GM12878 (cell line): Measurements from ENCODE around the gene PCDHGA3. TPM values are rescaled to one million over a fixed set of nuclear protein-coding genes. Genes with fewer than 3 reads are reported as not detected.
A peak's percentile ranks its signal among the peaks of the same experiment; 100 is the strongest.

Experiments
- ATAC-seq: fragments of 200-7000 bp; cut with Tn5 transposase; 3 replicates; pipeline ENCODE4 v1.9.1; 2020; ENCODE audit warnings: mild to moderate bottlenecking, moderate library complexity
- BruUV-seq: library from RNA; stranded (reverse); fragments of 400-500 nt; replicated peaks from 2 replicates; lab custom pipeline; 2021; lab: Mats Ljungman, UMichigan
- CTCF ChIA-PET: fragments of 300-600 bp; sonication (Branson Sonifier 250); formaldehyde crosslinking; extraction: SDS; loops from one replicate; lab custom pipeline; 2021; ENCODE audit warnings: inconsistent platforms; lab: Yijun Ruan, JAX
- POLR2A ChIA-PET: fragments of 350-600 bp; formaldehyde crosslinking; extraction: SDS; loops from one replicate; lab custom pipeline; 2021; ENCODE audit warnings: inconsistent platforms; lab: Charles Lee
- RAD21 ChIA-PET: fragments of 300-600 bp; sonication (Branson Sonifier 250); formaldehyde crosslinking; loops from one replicate; lab custom pipeline; 2023; ENCODE audit warnings: antibody characterized with exemption; ENCODE audit not compliant: unreplicated experiment; lab: Charles Lee
- SMC1A ChIA-PET: fragments of 300-600 bp; sonication (Branson Sonifier 250); formaldehyde crosslinking; loops from one replicate; lab custom pipeline; 2023; ENCODE audit not compliant: unreplicated experiment, uncharacterized antibody; lab: Charles Lee
- DNase-seq: peaks from one replicate; pipeline ENCODE4 v3.0.0-alpha.2; 2011; ENCODE audit warnings: low read depth, low spot score
- FAIRE-seq: peaks from 3 replicates; lab custom pipeline; 2011; peaks lifted over from hg19 to GRCh38; lab: Jason Lieb, UNC
- H2AFZ ChIP-seq: 2 replicates; pipeline ENCODE4 v1.6.0; 2011; ENCODE audit warnings: low read depth, low read length, control low read depth; ENCODE audit not compliant: control insufficient read depth
- H3K27ac ChIP-seq: 2 replicates; pipeline ENCODE4 v1.5.1; 2011; ENCODE audit warnings: control low read depth; ENCODE audit not compliant: control insufficient read depth, insufficient read depth
- H3K27me3 ChIP-seq, 2 experiments: replicated peaks in 1 of 2; 2 replicates each; pipeline versions ENCODE4 v1.6.0 to v1.6.1; 2011; ENCODE audit warnings: low read length in 1 of 2; ENCODE audit not compliant: control insufficient read depth in 2 of 2, insufficient read depth in 2 of 2
- H3K36me3 ChIP-seq, 2 experiments: 2 replicates each; pipeline ENCODE4 v1.5.1; 2011; ENCODE audit warnings: low read length in 1 of 2; ENCODE audit not compliant: control insufficient read depth in 2 of 2, insufficient read depth in 2 of 2
- H3K4me1 ChIP-seq: 2 replicates; pipeline ENCODE4 v1.6.1; 2011; ENCODE audit warnings: mild to moderate bottlenecking, low read length, moderate library complexity, mixed read lengths; ENCODE audit not compliant: control insufficient read depth, insufficient read depth
- H3K4me2 ChIP-seq: 2 replicates; pipeline ENCODE4 v1.6.0; 2011; ENCODE audit warnings: control low read depth; ENCODE audit not compliant: control insufficient read depth, insufficient read depth
- H3K4me3 ChIP-seq: fragments of 200-600 bp; sonication (generic); 2 replicates; pipeline ENCODE4 v1.5.1; 2016
- H3K79me2 ChIP-seq: 2 replicates; pipeline ENCODE4 v1.6.0; 2011; ENCODE audit warnings: low read length; ENCODE audit not compliant: control insufficient read depth, insufficient read depth
- H3K9ac ChIP-seq: 2 replicates; pipeline ENCODE4 v1.8.0; 2011; ENCODE audit warnings: low read length, control low read depth, mixed read lengths; ENCODE audit not compliant: control insufficient read depth, insufficient read depth
- H3K9me3 ChIP-seq: replicated peaks from 3 replicates; pipeline ENCODE4 v1.5.1; 2011; ENCODE audit warnings: mild to moderate bottlenecking, low read length; ENCODE audit not compliant: control insufficient read depth, insufficient read depth
- H4K20me1 ChIP-seq: 2 replicates; pipeline ENCODE4 v1.6.0; 2011; ENCODE audit not compliant: control insufficient read depth, insufficient read depth
- CBX5 ChIP-seq: sonication (generic); IDR thresholded peaks from 2 replicates; pipeline ENCODE4 v1.6.1; 2016; ENCODE audit warnings: low read depth, moderate library complexity, mild to moderate bottlenecking, inconsistent platforms
- CHD1 ChIP-seq: IDR thresholded peaks from 2 replicates; pipeline ENCODE4 v1.6.1; 2012; ENCODE audit warnings: low read depth, low read length, improper control_type of control experiment
- DPF2 ChIP-seq: fragments of 450-650 bp; IDR thresholded peaks from 2 replicates; pipeline ENCODE4 v1.6.1; 2017; ENCODE audit warnings: mild to moderate bottlenecking
- EED ChIP-seq: sonication (generic); IDR thresholded peaks from 2 replicates; pipeline ENCODE4 v1.6.1; 2016; ENCODE audit warnings: antibody characterized with exemption, low read depth
- LARP7 ChIP-seq: fragments of 450-650 bp; IDR thresholded peaks from 2 replicates; pipeline ENCODE4 v1.6.1; 2017; ENCODE audit warnings: mild to moderate bottlenecking
- NBN ChIP-seq: fragments of 450-650 bp; IDR thresholded peaks from 2 replicates; pipeline ENCODE4 v1.6.1; 2016
- PAX5 ChIP-seq: IDR thresholded peaks from 2 replicates; pipeline ENCODE4 v1.6.1; 2011; ENCODE audit warnings: low read depth, low read length, borderline replicate concordance
- POLR2A ChIP-seq: IDR thresholded peaks from 2 replicates; pipeline ENCODE4 v1.6.1; 2011; ENCODE audit warnings: low read depth, mild to moderate bottlenecking, low read length
- RUNX3 ChIP-seq: IDR thresholded peaks from 2 replicates; pipeline ENCODE4 v1.6.1; 2012; ENCODE audit warnings: low read length, inconsistent platforms
- SMAD5 ChIP-seq: IDR thresholded peaks from 2 replicates; pipeline ENCODE4 v1.6.1; 2016; ENCODE audit warnings: antibody characterized with exemption, low read depth
- STAT1 ChIP-seq: fragments of 450-650 bp; conservative IDR thresholded peaks from 2 replicates; pipeline ENCODE4 v1.6.1; 2014; ENCODE audit warnings: antibody characterized with exemption, mild to moderate bottlenecking
- ZBTB4 ChIP-seq: fragments of 450-650 bp; formaldehyde crosslinking; IDR thresholded peaks from 2 replicates; pipeline ENCODE4 v1.4.0; 2022; ENCODE audit warnings: mild to moderate bottlenecking, moderate library complexity
- ZNF207 ChIP-seq: fragments of 450-650 bp; IDR thresholded peaks from 2 replicates; pipeline ENCODE4 v1.6.1; 2014; ENCODE audit warnings: antibody characterized with exemption, mild to moderate bottlenecking, borderline replicate concordance
- WGBS: methylation state at CpG from one replicate; pipeline ENCODE4 v1.1.6; 2016; ENCODE audit warnings: low lambda C conversion rate; ENCODE audit not compliant: insufficient replicate concordance, insufficient coverage; ENCODE audit errors: missing lambda C conversion rate; 5-methylcytosine and 5-hydroxymethylcytosine counted together
- in situ Hi-C: fragments of 300-500 bp; cut with MboI; formaldehyde crosslinking; loops from 9 replicates; pipeline ENCODE4 v1.14.3; 2018; ENCODE audit warnings: mixed read lengths
- intact Hi-C: fragments of 100-400 bp; cut with micrococcal nuclease; formaldehyde crosslinking; loops from one replicate; pipeline ENCODE4 v1.14.2; 2022; ENCODE audit not compliant: unreplicated experiment
- polyA plus RNA-seq, 11 experiments: library from polyadenylated mRNA; depleted of rRNA in 4 of 11; unstranded in 6 of 11; stranded (reverse) in 5 of 11; fragments of >200 nt; fragmentation: Nextera tagmentation in 4 of 11; fragmentation: Illumina TruSeq in 1 of 11; extraction: Ambion mirVana in 4 of 11; extraction: Trizol in 1 of 11; gene quantifications; 1 replicate in 1 of 11; 2 replicates in 10 of 11; pipeline versions ENCODE4 v1.2.1 to v1.2.3, GENCODE V29; 2011 to 2016; ENCODE audit warnings: inconsistent platforms in 2 of 11, missing spikeins in 2 of 11, low read depth in 1 of 11
- total RNA-seq, 4 experiments: library from RNA; depleted of rRNA in 3 of 4; stranded (reverse); fragments of >200 nt in 3 of 4; fragmentation: Illumina TruSeq in 1 of 4; extraction: Trizol in 1 of 4; gene quantifications; 2 replicates each; pipeline versions ENCODE4 v1.2.1 to v1.2.3, GENCODE V29; 2013 to 2021

PCDHGA3 gene
- total and polyA plus RNA-seq, 10 of the 15 experiments (the other 5 are each of a cell fraction or from before 2014, with no cell fraction given), result 0.06 to 0.17 (median 0.11) TPM; not detected in 6

GRCh38 chr5:141319202-141319601 is 24.4 kb upstream of the PCDHGA3 start (continued):
- no peak for TF ChIP-seq ZBTB4 (CRISPR knock-in tag)
- no peak for TF ChIP-seq PAX5
- TF ChIP-seq CHD1, result no peak
- TF ChIP-seq ZNF207, result no peak
- no peak for TF ChIP-seq EED
- no peak for TF ChIP-seq CBX5
- TF ChIP-seq STAT1, result no peak
- TF ChIP-seq RUNX3, result no peak
- TF ChIP-seq LARP7, result no peak
- no peak for TF ChIP-seq DPF2
- no peak for TF ChIP-seq SMAD5

GRCh38 chr5:141319699-141320098 is 23.9 kb upstream of the PCDHGA3 start:
- peaks cover 23% of the 10 kb centered on the region for H3K79me2 ChIP-seq
- 0 out of 2 replicates have a peak, but pooled peaks have one; percentile 30 for TF ChIP-seq SMAD5
- peak; percentile 54; the same call in 1 of the 2 replicates for TF ChIP-seq POLR2A
- no peak for TF ChIP-seq NBN
- TF ChIP-seq, all 136 proteins: peak for 2
- H3K9me3 ChIP-seq, result peaks cover 29% of the 10 kb centered on the region
- intact Hi-C loops (loop anchor here (2.0 kb wide), 2 partner anchors 93 to 245 kb away; partner anchors contain the start of gene PCDHGA10), in situ Hi-C loops (loop anchor here (10.0 kb wide), 1 partner anchor 245 kb away; no protein-coding TSS in a partner anchor)
- no peak overlapping the region for H3K27ac ChIP-seq
- 0 out of 4 replicates have a peak, but pooled peaks cover 0 to 4% of the 10 kb centered on the region in 2 experiments for H3K36me3 ChIP-seq
- SMC1A ChIA-PET, result interaction anchor here (0.9 to 1.8 kb wide), 6 partner anchors 9 to 209 kb away, joined by 3 to 12 read pairs (median 4); partner anchors contain the start of gene PCDHGA11
- POLR2A ChIA-PET, result interaction anchor here (1.2 to 1.6 kb wide), 2 partner anchors 15 to 51 kb away, joined by 6 to 7 read pairs; partner anchors contain the start of gene PCDHGB3
- FAIRE-seq (no peak), DNase-seq (no peak), ATAC-seq (no peak)
- peak overlapping the region; percentile 68; the same call in 1 of the 2 replicates for H3K4me2 ChIP-seq
- H3K9ac ChIP-seq, result no peak overlapping the region
- RAD21 ChIA-PET, result interaction anchor here (1.0 to 2.7 kb wide), 4 partner anchors 50 to 244 kb away, joined by 3 to 17 read pairs (median 9); partner anchors contain the start of genes PCDHGB3 and PCDHGB7
- no peaks in the 10 kb centered on the region for H4K20me1 ChIP-seq
- WGBS, result 61% methylated on average over 5 of the region's 5 CpGs
- no peaks in the 10 kb centered on the region for H3K4me1 ChIP-seq
- no peak overlapping the region for H2AFZ ChIP-seq
- no TSS peak for BruUV-seq
- H3K4me3 ChIP-seq, result peak overlapping the region; percentile 81
- CTCF ChIA-PET, result interaction anchor here (0.7 to 3.1 kb wide), 28 partner anchors 11 to 273 kb away, joined by 3 to 21 read pairs (median 5); partner anchors contain the start of genes PCDHB13, PCDHGA1, PCDHGA10 and PCDHGA11
- no peaks in the 10 kb centered on the region for H3K27me3 ChIP-seq
